Fibroblast of skin of right biceps (primary cell): ENCODE results near the gene PXMP2.
"Not testable (repeated sequence)": the region's sequence is repeated elsewhere in the genome, so short reads cannot be mapped to it uniquely, and the experiment has no call there.

Source experiments
- DNase-seq: peaks from one replicate; pipeline ENCODE4 v3.0.0-alpha.2; 2013

Gene PXMP2

DNA sequence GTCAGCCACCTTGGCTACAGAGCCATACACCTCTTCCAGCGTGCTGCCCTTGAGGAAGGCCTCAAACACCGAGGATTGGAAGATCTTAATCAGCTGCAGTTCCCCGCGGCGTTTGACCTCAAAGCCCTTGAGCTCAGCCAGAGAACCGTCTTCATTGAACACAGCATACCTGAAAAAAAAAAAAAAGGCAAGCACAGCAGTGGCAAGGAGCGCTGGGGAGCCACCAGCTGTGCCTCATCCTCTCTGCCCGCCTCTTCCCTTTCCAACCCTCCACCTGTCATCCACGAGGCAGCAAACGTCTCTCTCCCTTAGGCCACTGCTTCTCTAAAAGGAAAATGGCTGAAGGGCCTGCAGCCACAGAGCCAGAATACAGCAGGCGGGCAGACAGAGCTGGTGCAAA is 26.4 kb upstream of the PXMP2 start:
- DNase-seq: no peak

DNA sequence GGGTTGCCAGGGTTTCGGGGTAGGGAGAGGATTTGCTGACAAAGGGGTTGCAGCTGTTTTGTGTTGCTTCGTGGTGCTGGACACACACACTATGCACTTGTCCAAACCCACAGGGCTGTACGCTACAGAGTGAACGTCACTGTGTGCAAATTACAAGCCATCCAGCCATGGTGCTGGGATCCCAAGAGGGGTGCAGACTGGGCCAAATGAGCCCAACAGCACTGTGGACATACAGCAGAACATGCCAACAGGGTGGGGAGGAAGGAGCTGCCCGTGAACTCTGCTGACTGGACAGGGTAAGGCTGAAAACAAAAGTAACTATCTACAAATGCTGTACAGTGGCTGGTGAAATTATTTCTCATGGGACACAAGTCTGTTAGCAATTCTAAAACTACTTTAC is 25.4 kb upstream of the PXMP2 start:
- DNase-seq: no peak

DNA sequence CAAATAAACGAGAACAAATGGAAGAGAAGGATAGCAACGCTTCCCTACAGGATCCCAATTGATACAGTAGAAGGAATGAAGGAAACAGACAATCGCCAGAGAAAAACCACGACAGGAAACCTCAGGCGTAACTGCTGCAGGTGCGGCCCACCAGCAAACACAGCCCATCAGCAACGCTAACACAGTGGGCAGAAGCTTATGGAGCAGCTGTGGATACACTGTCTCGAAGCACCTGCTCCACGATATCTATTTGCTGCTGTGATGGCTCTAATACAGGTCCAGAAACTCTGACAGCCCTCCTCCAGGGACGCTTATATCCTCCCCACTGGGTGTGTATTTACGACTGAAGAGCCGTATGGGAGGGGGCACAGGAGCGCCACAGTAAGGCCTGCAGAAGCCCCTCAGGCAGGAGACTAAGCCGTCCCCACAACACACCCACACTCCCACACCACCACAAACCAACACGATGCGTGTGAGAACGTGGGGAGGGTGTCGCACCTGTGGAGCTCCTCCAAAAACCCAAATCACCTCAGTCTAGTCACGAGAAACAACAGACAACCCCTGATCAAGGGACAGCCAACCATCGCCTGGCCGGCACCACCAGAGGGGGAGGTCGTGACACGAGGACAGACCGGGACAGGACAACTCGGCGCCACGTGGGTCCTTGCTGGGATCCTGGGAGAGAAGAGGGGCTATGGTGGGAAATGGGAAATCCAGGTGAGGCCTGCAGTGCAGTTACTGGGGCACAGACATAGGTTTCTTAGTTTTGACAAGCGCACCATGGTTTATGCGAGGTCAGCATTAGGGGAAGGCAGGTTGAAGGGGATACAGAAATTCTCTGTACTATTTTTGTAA is 24.3 kb upstream of the PXMP2 start:
- no peak for DNase-seq

DNA sequence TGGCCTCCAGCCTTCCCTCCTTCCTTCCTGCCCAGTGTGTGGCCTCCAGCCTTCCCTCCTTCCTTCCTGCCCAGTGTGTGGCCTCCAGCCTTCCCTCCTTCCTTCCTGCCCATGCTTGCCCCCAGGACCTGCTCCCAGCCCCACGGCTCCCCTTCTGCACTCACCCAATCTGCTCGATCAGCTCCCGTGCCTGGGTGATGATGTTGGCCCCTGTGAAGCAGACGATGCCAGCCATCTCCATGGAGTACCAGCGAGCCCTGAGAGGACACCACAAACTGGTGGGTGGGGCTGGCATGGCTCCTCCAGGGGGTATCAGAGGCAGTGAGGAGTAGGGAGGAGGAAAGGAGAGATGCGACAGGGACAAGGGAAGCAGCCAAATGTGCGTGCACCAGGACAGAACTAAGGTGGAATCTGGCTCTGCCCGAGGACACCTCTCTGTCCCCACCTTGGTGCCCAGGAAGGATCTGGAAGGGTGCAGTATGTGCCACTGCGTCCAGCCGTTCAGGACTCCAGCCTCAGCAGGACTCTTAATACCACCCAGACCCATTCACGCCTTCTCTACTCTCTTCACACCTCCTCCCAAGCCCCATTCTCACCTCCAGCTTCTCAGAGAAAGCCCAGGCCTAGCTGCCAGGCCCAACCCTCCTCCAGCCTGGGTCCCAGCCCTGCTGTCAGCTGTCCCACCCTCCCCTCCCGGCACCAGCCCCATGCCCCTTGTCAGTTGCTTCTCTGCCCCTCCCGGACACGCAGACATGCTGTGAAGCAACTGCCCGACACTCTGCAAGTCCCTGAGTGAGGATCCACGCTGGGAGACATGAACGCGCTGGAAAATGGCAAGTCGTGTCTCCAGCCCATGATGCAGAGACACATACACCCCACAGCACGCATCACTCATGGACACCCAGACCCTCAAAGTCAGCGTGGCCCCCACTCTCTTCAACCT is 22.9 kb upstream of the PXMP2 start:
- no peak for DNase-seq

DNA sequence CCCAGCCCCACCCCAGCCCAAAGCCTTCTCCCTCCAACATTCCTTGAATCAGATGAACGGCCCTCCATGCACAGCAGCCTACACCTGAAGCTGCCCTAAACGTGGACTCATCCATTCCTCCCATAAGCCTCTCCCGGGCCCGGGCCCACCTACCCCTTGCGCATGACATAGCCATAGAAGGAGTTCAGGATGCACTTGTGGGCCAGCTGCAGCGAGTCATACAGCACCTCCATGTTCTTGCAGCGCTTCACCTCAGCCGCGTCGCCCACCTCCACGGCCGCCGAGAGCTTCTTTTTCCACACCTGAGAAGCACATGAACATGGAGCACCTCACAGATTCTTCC is 22.3 kb upstream of the PXMP2 start:
- DNase-seq: no peak

DNA sequence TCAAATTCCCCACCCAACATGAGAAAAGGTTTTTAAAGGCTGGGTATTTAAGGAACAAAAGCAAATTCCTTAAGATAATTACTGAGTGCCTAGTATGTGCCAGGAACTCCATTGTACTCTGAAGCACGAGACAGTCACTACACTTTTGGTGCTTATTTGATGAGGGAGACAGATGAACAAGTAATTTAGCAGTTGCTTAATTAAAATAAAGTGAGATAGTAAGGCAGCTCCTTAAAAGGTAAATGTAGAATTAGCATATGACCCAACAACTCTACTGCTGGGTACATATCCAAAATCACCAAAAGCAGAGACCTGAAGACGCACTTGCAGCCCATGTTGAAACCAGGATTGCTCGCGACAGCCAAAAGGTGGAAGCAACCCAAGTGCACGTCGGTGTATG is 21.6 kb upstream of the PXMP2 start:
- no peak for DNase-seq

DNA sequence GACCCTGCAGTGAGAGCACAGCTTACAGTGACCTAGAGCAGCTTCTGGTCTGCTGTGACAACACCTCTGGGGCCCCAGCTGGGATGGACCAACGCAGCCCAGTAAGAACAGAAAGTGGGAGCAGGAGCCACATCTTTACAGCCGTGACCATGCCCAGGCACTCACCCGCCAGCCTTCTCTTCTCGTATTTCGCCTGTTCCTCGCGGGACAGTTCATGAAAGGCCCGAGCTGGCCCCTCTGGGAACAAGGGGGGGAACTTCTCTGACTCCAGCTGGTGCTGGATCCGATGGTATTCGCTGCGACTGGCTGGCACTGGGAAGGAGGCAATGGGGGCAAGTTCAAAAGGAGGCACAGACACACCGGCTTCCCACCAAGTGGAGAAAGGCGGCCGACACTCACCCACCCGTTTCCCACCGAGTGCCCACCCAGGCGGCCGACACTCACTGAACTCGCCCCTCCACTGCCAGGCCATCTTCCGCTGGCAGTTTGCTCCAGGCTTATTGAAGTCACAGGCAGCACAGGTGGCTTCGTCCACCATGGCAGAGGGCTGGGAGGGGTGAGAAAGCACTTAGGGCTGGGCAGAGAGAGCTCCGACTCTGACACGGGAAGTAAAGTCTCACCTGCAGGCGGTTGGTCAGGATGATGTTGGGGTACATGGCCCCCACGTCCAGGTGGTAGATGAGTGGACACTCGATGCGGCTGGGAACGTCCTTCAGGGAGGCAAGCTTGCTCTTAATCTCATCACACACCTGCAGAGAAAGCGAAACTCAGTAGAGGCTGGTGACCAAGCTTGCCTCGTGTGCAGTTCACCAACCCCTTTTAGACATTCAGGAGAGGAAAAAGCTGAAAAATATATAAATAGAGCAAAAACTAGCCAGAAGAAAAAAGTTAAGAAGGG is 18.9 kb upstream of the PXMP2 start:
- DNase-seq: no peak

DNA sequence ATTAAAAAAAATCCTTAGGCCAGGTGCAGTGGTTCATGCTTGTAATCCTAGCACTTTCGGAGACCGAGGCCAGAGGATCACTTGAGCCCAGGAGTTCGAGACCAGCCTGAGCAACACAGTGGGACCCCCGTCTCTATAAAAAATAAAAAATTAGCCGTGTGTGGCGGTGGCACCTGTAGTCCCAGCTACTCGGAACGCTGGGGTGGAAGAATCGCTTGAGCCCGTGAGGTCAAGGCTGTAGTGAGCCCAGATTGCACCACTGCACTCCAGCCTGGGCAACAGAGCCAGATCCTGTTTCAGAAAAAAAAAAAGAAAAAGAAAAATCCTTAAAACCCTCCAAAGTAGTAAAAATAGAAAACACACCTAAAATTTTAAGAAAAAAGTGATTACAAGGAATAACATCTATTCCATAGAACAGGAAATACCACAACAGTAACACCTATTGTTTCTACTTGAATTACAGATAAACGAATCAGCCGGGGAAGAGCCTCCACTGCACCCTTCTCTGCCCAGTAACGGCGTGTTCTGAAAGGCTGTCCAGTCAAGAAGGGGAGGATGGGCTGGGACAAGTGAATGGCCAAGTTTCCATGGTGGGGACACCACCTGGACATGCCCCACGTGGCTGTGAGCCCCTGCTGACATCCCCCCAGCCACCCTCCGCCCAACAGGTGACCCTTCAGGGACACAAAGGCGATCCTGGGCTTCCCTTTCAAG is 18.1 kb upstream of the PXMP2 start:
- DNase-seq: no peak

DNA sequence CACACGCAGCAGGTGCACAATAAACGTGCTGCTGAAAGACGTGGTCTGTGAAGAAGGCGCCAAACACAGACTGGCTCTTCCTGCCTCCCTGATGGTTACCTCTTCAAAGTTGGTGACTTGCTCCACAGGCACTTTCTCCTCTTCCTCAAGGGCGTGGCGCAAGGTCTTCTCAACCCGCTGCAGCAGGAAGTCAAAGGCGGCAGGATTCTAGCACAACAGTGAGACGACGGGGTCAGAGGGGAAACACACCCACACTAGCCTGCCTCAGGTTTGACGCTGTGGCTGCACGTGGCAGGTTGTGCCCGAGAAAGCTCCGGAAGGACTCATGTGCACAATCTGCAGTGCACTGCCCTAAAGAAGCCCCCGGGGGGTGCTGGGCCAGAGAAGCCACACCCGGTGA is 15.3 kb upstream of the PXMP2 start:
- no peak for DNase-seq

DNA sequence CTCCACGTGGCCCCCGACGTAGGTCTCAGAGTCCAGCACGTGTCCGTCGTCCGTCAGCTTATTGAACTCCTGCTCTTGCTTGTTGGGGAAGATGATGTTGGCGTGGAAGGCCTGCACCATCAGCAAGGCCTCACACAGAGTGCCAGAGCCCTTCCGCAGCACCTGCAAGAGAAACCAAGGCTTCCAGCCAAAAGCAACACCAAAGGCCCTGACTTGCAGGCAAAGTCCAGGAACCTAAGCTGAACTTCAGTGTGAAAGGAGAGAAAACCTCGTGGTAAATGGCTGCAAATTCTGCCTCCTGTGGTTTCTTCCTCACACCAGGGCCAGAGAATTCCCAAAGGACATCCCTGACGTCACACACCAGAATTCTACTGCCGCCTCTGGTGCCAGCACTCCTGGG is 14.7 kb upstream of the PXMP2 start:
- DNase-seq: no peak

DNA sequence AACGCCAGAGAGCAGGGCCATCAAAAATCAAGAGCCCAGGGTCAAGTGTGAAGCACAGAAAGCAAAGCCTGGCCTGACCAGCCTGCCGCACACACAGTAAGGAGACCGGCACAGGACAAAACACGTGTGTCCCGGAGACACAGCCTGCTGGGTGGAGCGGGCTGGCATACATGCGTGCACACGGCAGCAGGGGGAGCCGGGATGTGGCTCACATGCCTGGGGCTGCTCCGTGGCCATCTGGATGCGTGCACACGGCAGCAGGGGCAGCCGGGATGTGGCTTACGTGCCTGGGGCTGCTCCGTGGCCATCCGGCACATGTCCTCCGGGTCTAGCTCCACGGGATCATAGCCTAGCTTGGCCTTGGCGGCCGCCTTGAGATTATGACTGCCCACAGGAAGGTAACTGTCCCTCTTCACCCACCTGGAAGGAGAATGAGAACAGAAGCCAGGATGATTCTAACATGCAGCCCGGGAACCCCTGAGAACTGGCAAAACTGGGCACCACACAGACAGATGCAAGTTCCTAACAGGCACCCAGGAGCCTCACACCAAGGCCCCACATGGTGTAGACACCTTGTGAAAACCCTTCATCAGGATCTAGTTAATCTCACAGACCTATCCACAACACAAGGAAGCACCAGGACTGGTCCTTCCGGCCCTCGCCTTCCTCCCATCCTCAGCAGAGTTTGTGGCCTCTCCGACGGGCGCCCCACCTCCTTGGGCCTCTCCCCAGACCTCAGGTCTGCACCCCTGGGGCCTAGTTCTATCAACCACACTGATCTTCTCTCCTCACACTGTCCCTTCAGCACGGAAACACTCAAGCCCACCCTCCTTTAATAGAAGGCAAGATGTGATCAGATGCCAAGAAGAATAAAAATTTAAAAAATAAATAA is 13.9 kb upstream of the PXMP2 start:
- no peak for DNase-seq

DNA sequence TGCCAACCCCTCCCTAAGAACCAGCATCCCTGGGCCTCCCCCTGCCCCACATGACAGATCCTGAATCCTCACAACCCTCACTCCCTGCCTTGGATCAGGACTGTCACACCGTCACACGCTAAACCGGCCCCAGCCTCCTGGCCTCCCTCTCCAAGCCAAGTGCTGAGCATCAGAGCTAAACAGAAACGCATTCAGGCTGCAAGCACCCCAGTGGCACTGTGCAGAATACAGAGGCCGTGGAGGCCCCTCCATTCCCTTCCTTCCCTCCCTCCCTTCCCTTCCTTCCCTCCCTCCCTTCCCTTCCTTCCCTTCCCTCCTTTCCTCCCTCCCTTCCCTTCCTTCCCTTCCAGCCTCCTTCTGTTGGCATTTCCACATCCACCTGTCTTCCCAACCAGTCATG is 12.8 kb upstream of the PXMP2 start:
- DNase-seq: no peak

DNA sequence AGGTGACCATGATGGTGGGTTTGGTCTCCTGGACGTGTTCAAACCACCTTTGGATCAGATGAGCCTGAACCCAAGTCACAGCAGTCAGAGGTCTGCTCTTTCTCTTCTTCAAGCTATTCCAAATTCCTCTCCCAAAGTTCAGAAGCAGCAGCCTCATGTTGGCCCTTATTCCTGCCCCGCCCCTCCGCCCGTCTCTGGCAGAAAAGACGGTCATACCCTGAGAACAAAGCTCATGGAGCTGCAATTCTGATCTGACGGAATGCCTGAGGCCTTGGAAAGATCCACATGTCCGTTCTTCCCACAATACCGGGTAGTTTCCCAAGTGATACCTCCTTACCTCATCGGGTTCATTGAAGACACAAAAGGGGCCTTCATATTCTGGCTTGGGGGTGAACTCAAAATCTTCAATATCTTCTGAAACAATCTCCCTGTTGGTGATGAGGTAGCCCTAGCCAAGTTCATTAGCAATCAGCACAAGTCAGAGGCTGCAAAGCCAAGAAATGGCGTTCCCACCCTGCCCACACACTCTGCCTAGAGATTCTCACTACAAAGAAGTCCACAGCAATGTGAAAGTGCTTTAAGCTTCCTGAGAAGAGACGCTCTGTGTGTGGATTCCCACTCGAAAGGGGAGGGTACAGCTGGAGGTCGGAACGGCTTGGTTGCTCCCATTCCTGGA is 11.5 kb upstream of the PXMP2 start:
- no peak for DNase-seq

DNA sequence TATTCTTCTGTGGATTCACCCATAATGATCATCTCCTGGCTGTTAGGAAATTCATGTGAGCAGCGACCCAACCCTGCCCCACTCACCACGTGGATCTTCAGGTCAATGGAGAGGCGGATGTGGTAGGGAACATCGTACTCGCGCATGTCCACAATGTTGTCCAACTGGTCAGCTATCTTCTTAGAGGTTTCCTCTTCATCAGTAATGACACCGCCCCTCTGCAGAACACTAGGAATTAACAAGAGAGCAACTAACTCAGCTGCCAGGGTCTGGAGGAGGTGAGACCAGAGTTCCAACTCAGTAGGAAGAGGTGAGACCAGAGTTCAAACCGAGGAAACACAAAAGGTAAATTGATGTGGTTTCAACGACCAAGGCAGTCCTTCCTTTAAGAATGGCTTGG is 9.9 kb upstream of the PXMP2 start:
- no peak for DNase-seq

DNA sequence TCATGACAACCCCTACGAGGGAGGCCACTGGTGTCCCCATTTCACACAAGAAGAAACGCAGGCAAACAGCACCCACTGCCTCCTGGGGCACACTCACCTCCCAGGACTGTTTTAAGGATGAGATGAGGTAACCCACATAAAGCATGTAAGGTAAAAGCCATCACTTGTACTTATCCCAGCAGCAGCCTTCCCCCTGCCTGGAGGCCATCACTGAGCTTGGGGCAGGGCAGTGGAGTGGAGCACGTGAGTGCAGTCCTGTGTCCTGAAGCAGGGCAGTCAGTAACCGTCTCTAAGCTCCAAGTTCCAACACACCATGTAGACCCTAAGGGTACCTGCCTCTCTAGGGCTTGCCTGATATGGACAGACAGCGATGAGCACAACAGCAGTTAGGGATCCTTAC is 2.0 kb upstream of the PXMP2 start:
- no peak for DNase-seq

DNA sequence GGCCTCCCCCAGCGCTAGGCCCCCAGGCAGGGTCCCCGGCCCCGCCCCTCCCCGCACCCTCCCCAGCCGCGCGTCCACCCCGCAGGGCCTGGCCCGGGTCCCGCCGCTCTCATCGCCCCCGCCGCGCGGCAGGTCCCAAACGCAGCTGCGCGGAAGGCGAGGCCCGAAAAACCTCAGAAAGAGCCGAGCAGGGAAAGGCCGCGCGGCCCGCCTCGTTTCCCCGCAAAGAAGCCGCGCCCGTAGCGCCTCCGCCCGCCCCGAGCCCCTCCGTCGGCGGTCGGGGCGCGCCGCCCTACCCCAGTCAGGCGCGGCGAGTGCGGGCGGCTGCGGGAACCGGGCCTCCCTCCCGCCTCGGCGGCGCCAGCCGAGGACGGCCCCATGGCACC is 569 bp upstream of the PXMP2 start:
- DNase-seq: no peak

DNA sequence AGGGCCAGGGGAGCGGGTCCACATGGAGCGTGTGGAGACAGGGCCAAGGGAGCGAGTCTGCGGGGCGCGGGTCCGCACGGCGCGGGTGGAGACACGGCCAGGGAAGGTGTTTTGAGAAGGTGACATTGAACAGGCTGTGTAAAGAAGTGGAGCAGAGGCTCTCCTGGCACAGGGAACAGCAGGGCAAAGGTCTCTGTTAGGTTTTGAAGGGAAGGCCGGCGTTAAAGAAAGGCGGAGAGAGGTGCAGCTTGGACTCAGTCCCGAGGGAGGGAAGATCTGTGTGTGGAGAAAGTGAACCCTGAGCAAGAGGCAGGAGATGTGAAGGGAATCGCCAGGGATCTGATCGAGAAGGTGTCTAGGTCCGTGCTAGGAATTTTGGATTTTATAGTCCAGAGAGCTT is 1.8 kb downstream of the PXMP2 start:
- no peak for DNase-seq

DNA sequence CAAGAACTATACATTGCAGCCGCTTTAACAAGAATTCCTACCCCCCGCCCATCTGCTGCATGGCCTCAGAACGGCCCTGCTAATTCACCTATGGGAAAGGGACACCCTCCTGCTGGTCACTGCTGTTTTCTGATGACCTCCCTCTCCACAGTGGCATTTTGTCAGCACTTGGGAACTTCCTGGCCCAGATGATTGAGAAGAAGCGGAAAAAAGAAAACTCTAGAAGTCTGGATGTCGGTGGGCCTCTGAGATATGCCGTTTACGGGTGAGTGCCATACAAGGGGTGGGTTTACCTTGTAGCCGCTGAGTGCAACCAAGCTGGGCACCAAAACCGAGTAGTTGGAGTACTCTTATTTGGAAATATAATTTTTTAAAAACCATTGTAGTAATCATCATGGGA is 2.7 kb downstream of the PXMP2 start:
- no peak for DNase-seq

DNA sequence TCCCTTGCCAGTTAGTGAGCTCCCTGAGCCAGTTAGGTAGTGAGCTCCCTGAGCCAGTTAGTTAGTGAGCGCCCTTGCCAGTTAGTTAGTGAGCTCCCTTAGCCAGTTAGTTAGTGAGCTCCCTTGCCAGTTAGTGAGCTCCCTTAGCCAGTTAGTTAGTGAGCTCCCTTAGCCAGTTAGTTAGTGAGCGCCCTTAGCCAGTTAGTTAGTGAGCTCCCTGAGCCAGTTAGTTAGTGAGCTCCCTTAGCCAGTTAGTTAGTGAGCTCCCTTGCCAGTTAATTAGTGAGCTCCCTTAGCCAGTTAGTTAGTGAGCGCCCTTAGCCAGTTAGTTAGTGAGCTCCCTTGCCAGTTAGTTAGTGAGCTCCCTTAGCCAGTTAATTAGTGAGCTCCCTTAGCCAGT is 4.6 kb downstream of the PXMP2 start:
- DNase-seq: not testable (repeated sequence)

DNA sequence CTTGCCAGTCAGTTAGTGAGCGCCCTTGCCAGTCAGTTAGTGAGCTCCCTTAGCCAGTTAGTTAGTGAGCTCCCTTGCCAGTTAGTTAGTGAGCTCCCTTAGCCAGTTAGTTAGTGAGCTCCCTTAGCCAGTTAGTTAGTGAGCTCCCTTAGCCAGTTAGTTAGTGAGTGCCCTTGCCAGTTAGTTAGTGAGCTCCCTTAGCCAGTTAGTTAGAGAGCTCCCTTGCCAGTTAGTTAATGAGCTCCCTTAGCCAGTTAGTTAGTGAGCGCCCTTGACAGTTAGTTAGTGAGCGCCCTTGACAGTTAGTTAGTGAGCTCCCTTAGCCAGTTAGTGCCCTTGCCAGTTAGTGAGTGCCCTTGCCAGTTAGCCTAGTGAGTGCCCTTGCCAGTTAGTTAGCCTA is 7.5 kb downstream of the PXMP2 start:
- not testable (repeated sequence) for DNase-seq

DNA sequence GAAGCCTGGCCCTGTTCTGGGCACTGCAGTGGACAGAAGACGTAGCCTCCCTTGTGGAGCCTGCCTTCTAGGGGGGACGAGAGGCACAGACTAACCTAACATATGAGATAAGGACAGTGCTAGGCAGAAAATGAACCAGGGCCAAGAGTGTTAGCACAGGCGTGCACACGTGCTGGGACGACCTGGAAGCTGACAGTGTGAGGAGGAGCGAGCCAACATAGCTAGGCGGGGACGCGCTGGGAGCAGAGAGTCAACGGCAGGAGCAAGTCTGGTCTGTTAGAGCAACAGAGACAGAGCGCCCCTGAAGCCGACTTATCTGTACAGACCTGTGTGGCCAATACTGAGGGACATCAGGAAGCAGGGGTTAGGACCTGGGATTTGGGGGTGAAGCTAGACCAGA is 8.0 kb downstream of the PXMP2 start:
- DNase-seq: no peak
